ENCODE data around the gene DPH5. TPM values are rescaled to one million over a fixed set of nuclear protein-coding genes. Genes with fewer than 3 reads are reported as not detected.
"Not testable (repeated sequence)": the region's sequence is repeated elsewhere in the genome, so short reads cannot be mapped to it uniquely, and the experiment has no call there.

Gene DPH5
- total RNA-seq, 4 donors from 2014 or later: 14.8 to 26.8 (median 20.5) TPM

- Histone ChIP-seq H3K36me3 (no peaks in the 10 kb centered on the region), H3K4me1 (peaks cover 0 to 12% (median 0%) of the 10 kb centered on the region in 3 donors), H3K27me3 (no peaks in the 10 kb centered on the region), H3K9me3 (no peaks in the 10 kb centered on the region), H3K4me3 (no peak overlapping the region), H3K27ac (no peak overlapping the region)
- no peak for TF ChIP-seq EP300 (IDR thresholded peaks at IDR 0.05)
- TF ChIP-seq, protein P1, sequence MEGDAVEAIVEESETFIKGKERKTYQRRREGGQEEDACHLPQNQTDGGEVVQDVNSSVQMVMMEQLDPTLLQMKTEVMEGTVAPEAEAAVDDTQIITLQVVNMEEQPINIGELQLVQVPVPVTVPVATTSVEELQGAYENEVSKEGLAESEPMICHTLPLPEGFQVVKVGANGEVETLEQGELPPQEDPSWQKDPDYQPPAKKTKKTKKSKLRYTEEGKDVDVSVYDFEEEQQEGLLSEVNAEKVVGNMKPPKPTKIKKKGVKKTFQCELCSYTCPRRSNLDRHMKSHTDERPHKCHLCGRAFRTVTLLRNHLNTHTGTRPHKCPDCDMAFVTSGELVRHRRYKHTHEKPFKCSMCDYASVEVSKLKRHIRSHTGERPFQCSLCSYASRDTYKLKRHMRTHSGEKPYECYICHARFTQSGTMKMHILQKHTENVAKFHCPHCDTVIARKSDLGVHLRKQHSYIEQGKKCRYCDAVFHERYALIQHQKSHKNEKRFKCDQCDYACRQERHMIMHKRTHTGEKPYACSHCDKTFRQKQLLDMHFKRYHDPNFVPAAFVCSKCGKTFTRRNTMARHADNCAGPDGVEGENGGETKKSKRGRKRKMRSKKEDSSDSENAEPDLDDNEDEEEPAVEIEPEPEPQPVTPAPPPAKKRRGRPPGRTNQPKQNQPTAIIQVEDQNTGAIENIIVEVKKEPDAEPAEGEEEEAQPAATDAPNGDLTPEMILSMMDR (IDR thresholded peaks at IDR 0.05): no peak
- no peak for TF ChIP-seq POLR2AphosphoS5 (IDR thresholded peaks at IDR 0.05)
- TF ChIP-seq POLR2A (IDR thresholded peaks at IDR 0.05): no peak
- ATAC-seq: no peak
- WGBS, 2 donors (ENCODE audit: low coverage in 1 of 2): 100% methylated on average over 2 of the region's 2 CpGs
These were observed 7.4 kb upstream of the DPH5 start for GRCh38 chr1:101033017-101033416.

DNA sequence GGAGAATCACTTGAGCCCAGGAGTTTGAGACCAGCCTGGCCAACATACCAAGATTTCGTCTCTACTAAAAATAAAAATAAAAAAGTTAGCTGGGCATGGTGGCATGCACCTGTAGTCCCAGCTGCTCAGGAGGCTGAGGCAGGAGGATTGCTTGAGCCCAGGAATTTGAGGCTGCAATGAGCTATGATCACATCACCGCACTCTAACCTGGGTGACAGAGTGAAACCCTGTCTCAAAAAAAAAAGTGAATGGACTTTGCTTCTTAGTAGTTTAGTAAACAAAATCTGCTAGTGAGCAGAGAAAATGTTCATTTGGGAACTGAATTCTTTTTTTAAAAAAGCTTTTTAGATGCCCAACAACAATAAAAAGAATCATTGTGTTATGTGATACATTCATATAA is 6.5 kb upstream of the DPH5 start:
- not testable (repeated sequence) for ATAC-seq, H3K4me3 ChIP-seq, H3K4me1 ChIP-seq, H3K27me3 ChIP-seq, H3K9me3 ChIP-seq, H3K36me3 ChIP-seq, H3K27ac ChIP-seq
- 95 to 100% methylated on average over 1 to 2 of the region's 2 CpGs for WGBS, 2 donors (ENCODE audit: low coverage in 1 of 2)

- no peaks in the 10 kb centered on the region for H3K36me3 ChIP-seq
- H3K9me3 ChIP-seq: no peaks in the 10 kb centered on the region
- WGBS, 2 donors (ENCODE audit: low coverage in 1 of 2): 88 to 100% methylated on average over 4 of the region's 4 CpGs
- peaks cover 0 to 9% (median 7%) of the 10 kb centered on the region in 3 donors for H3K4me1 ChIP-seq
- no peak overlapping the region for H3K4me3 ChIP-seq
- no peak for ATAC-seq
- no peaks in the 10 kb centered on the region for H3K27me3 ChIP-seq
- no peak for TF ChIP-seq POLR2AphosphoS5 (IDR thresholded peaks at IDR 0.05)
- no peak overlapping the region for H3K27ac ChIP-seq
These were observed 5.3 kb upstream of the DPH5 start for GRCh38 chr1:101030881-101031280.

DNA sequence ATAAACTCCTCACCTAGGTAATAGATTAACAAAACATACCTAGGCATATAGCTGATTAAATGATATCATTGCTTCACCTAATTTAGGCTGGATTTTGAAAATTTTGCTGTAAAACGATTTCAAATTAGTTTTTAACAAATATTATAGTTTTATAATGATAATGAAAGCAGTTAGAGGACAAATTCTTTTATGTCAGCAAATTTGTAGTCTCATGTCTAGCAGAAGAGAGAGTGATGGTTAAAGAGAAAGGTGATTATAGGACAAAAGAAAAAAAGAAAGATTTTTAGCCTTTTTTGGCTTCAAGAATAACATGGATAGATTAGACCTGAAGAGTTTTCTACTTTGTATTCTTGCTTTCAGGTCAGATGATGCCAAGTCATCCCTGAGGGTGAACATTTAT is 3.6 kb upstream of the DPH5 start:
- no peak for ATAC-seq

DNA sequence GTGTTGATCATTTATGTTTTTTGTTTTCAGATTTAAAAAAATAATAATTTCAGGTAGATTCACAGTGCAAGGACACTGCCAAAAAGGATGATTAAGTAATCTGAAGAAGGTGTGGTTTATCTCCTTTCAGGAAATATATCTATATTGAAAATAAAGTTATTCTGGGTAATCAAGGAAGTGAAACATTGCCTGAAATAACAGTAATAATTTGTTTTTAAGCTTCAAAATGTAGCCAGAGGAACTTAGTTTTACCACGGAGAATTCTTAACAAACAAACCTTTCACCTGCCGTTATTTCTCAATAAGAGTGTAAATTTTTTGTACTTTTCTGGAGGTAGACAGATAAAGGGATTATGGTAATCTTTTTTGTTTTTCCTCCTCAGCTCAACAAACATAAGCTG is 2.9 kb upstream of the DPH5 start:
- 42 to 68% methylated on average over 2 of the region's 2 CpGs for WGBS, 2 donors (ENCODE audit: low coverage in 1 of 2)
- H3K4me3 ChIP-seq: no peak overlapping the region
- no peak overlapping the region for H3K27ac ChIP-seq
- no peak for ATAC-seq
- H3K27me3 ChIP-seq: no peaks in the 10 kb centered on the region
- no peaks in the 10 kb centered on the region for H3K36me3 ChIP-seq
- no peaks in the 10 kb centered on the region for H3K9me3 ChIP-seq
- peaks cover 4 to 27% (median 10%) of the 10 kb centered on the region in 3 donors for H3K4me1 ChIP-seq
- TF ChIP-seq POLR2A (IDR thresholded peaks at IDR 0.05): no peak
- TF ChIP-seq EP300 (IDR thresholded peaks at IDR 0.05): no peak
- TF ChIP-seq, protein P1 (IDR thresholded peaks at IDR 0.05): no peak
- TF ChIP-seq POLR2AphosphoS5 (IDR thresholded peaks at IDR 0.05): no peak

More for the DNA sequence above, 3.6 kb upstream of the DPH5 start:
- Histone ChIP-seq H3K4me1 (peaks cover 4 to 20% (median 10%) of the 10 kb centered on the region in 3 donors), H3K9me3 (no peaks in the 10 kb centered on the region), H3K36me3 (no peaks in the 10 kb centered on the region), H3K27ac (no peak overlapping the region), H3K27me3 (no peaks in the 10 kb centered on the region), H3K4me3 (no peak overlapping the region)
- WGBS, 2 donors (ENCODE audit: low coverage in 1 of 2): 67 to 80% methylated on average over 1 of the region's 1 CpG
- TF ChIP-seq, protein P1 (IDR thresholded peaks at IDR 0.05): no peak
- no peak for TF ChIP-seq POLR2AphosphoS5 (IDR thresholded peaks at IDR 0.05)
- no peak for TF ChIP-seq POLR2A (IDR thresholded peaks at IDR 0.05)
- TF ChIP-seq EP300 (IDR thresholded peaks at IDR 0.05): no peak

DNA sequence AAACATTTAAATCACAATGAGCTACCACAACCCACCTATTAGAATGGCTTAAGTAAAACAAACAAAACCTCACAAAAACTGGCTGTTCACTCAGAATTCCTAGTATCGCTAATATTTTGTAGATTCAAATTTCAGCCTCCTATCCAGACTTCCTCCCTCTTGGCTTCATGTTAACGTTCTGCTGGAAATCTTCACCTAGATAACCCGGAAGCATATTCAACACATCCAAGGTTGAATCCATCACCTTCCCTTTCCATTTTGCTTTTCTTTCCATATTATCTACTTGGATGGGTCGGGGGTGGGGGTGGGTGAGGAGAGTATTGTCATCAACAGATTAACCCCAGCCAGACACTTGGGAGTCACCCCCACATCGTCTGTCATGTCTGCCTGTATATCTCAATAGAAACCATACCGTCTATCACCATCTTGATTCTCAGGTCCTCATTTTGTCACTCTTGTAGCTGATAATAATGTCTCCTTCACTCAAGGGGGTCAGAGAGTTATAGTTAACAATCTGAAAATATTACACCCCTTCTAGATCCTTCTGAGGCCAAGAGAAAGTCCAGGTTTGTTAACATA is 1.7 kb upstream of the DPH5 start:
- H3K36me3 ChIP-seq: peaks cover 0 to 4% of the 10 kb centered on the region in 2 donors
- no peaks in the 10 kb centered on the region for H3K9me3 ChIP-seq
- peaks cover 4 to 30% (median 10%) of the 10 kb centered on the region in 3 donors for H3K4me1 ChIP-seq
- 82 to 88% methylated on average over 6 of the region's 6 CpGs for WGBS, 2 donors (ENCODE audit: low coverage in 1 of 2)
- no peak overlapping the region for H3K27ac ChIP-seq
- no peak for ATAC-seq
- TF ChIP-seq POLR2A (IDR thresholded peaks at IDR 0.05): no peak
- no peak for TF ChIP-seq EP300 (IDR thresholded peaks at IDR 0.05)
- TF ChIP-seq, protein P1 (IDR thresholded peaks at IDR 0.05): no peak
- TF ChIP-seq POLR2AphosphoS5 (IDR thresholded peaks at IDR 0.05): no peak
- H3K27me3 ChIP-seq: no peaks in the 10 kb centered on the region
- H3K4me3 ChIP-seq: no peak overlapping the region
